ENCODE data around the gene RAPGEF5. TPM values are rescaled to one million over a fixed set of nuclear protein-coding genes. Genes with fewer than 3 reads are reported as not detected.

RAPGEF5 gene
- total and polyA plus RNA-seq, 4 donors: 7.1 to 54.8 (median 13.0) TPM

DNA sequence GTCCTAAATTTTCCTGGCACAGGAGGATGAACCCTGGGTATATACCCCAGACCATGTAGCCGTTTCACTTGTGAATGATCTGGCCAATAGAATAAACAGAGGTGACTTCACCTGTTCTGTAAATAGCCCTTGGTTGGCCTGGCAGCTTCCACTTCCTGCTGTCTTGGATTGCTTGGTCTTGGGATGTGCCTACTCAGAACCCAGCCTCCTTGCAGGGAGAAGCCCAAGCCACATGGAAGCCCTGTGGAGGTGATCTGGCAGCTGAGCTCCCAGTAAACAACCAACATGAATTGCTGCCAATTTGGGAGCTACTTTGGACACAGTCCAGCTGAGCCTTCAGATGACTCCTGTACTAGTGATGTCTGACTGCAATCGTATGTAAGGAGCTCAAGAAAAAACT is 4.8 kb upstream of the RAPGEF5 start:
- Histone ChIP-seq H3K36me3 (ENCODE audit: control insufficient read depth in 4 of 4, insufficient read depth in 3 of 4, low read depth in 1 of 4, low read length in 3 of 4) (no peaks in the 10 kb centered on the region), H3K9me3 (ENCODE audit: control insufficient read depth in 4 of 4, low read length in 3 of 4) (no peaks in the 10 kb centered on the region), H3K27ac (ENCODE audit: low read depth in 1 of 2, low read length in 2 of 2) (peak overlapping the region; percentile 14 to 52), H3K4me1 (ENCODE audit: control insufficient read depth in 4 of 4, insufficient read depth in 4 of 4, low read length in 3 of 4) (peaks cover 0 to 25% (median 9%) of the 10 kb centered on the region in 4 donors), H3K4me3 (ENCODE audit: low read depth in 1 of 3, low read length in 3 of 3) (no peak overlapping the region), H3K27me3 (ENCODE audit: control insufficient read depth in 4 of 4, insufficient read depth in 4 of 4, low read length in 3 of 4) (no peaks in the 10 kb centered on the region), H3K9ac (ENCODE audit: low read depth in 1 of 2, low read length in 2 of 2) (no peak overlapping the region)
- 32% methylated on average over 2 of the region's 2 CpGs for WGBS
- TF ChIP-seq RAD21 (IDR thresholded peaks at IDR 0.05) (peak in 1 of 2 donors; percentile 40), SP1 (IDR thresholded peaks at IDR 0.05) (no peak), RXRA (IDR thresholded peaks at IDR 0.05) (peak in 1 of 2 donors; percentile 5), EGR1 (IDR thresholded peaks at IDR 0.05; ENCODE audit: low read depth in 2 of 2) (no peak), GABPA (IDR thresholded peaks at IDR 0.05 in 1 of 2, conservative IDR thresholded peaks at IDR 0.05 in 1 of 2) (no peak), FOXA2 (IDR thresholded peaks at IDR 0.05) (peak; percentile 79), HNF4A (conservative IDR thresholded peaks at IDR 0.05) (peak in 1 of 2 donors; percentile 21), JUND (IDR thresholded peaks at IDR 0.05) (peak in 1 of 2 donors; percentile 19), YY1 (IDR thresholded peaks at IDR 0.05) (no peak), HNF4G (IDR thresholded peaks at IDR 0.05) (no peak), FOXA1 (IDR thresholded peaks at IDR 0.05) (no peak), TAF1 (conservative IDR thresholded peaks at IDR 0.05) (no peak), NR2F2 (IDR thresholded peaks at IDR 0.05) (no peak)
- TF ChIP-seq, protein P1, sequence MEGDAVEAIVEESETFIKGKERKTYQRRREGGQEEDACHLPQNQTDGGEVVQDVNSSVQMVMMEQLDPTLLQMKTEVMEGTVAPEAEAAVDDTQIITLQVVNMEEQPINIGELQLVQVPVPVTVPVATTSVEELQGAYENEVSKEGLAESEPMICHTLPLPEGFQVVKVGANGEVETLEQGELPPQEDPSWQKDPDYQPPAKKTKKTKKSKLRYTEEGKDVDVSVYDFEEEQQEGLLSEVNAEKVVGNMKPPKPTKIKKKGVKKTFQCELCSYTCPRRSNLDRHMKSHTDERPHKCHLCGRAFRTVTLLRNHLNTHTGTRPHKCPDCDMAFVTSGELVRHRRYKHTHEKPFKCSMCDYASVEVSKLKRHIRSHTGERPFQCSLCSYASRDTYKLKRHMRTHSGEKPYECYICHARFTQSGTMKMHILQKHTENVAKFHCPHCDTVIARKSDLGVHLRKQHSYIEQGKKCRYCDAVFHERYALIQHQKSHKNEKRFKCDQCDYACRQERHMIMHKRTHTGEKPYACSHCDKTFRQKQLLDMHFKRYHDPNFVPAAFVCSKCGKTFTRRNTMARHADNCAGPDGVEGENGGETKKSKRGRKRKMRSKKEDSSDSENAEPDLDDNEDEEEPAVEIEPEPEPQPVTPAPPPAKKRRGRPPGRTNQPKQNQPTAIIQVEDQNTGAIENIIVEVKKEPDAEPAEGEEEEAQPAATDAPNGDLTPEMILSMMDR (IDR thresholded peaks at IDR 0.05; ENCODE audit: low read depth, low read length, missing input control): no peak
- TF ChIP-seq, protein P2, sequence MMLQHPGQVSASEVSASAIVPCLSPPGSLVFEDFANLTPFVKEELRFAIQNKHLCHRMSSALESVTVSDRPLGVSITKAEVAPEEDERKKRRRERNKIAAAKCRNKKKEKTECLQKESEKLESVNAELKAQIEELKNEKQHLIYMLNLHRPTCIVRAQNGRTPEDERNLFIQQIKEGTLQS (IDR thresholded peaks at IDR 0.05): no peak
- TF ChIP-seq, protein P3, sequence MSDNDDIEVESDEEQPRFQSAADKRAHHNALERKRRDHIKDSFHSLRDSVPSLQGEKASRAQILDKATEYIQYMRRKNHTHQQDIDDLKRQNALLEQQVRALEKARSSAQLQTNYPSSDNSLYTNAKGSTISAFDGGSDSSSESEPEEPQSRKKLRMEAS (IDR thresholded peaks at IDR 0.05): no peak
- TF ChIP-seq, protein P4, sequence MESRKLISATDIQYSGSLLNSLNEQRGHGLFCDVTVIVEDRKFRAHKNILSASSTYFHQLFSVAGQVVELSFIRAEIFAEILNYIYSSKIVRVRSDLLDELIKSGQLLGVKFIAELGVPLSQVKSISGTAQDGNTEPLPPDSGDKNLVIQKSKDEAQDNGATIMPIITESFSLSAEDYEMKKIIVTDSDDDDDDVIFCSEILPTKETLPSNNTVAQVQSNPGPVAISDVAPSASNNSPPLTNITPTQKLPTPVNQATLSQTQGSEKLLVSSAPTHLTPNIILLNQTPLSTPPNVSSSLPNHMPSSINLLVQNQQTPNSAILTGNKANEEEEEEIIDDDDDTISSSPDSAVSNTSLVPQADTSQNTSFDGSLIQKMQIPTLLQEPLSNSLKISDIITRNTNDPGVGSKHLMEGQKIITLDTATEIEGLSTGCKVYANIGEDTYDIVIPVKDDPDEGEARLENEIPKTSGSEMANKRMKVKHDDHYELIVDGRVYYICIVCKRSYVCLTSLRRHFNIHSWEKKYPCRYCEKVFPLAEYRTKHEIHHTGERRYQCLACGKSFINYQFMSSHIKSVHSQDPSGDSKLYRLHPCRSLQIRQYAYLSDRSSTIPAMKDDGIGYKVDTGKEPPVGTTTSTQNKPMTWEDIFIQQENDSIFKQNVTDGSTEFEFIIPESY (IDR thresholded peaks at IDR 0.05): no peak
- TF ChIP-seq, protein P5, sequence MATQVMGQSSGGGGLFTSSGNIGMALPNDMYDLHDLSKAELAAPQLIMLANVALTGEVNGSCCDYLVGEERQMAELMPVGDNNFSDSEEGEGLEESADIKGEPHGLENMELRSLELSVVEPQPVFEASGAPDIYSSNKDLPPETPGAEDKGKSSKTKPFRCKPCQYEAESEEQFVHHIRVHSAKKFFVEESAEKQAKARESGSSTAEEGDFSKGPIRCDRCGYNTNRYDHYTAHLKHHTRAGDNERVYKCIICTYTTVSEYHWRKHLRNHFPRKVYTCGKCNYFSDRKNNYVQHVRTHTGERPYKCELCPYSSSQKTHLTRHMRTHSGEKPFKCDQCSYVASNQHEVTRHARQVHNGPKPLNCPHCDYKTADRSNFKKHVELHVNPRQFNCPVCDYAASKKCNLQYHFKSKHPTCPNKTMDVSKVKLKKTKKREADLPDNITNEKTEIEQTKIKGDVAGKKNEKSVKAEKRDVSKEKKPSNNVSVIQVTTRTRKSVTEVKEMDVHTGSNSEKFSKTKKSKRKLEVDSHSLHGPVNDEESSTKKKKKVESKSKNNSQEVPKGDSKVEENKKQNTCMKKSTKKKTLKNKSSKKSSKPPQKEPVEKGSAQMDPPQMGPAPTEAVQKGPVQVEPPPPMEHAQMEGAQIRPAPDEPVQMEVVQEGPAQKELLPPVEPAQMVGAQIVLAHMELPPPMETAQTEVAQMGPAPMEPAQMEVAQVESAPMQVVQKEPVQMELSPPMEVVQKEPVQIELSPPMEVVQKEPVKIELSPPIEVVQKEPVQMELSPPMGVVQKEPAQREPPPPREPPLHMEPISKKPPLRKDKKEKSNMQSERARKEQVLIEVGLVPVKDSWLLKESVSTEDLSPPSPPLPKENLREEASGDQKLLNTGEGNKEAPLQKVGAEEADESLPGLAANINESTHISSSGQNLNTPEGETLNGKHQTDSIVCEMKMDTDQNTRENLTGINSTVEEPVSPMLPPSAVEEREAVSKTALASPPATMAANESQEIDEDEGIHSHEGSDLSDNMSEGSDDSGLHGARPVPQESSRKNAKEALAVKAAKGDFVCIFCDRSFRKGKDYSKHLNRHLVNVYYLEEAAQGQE (IDR thresholded peaks at IDR 0.05): no peak
- DNase-seq (ENCODE audit: low spot score): no peak
